Measurements from ENCODE around the gene SLC9A4. TPM values are rescaled to one million over a fixed set of nuclear protein-coding genes. Genes with fewer than 3 reads are reported as not detected.
A peak's percentile ranks its signal among the peaks of the same experiment; 100 is the strongest.

The SLC9A4 gene
- total and polyA plus RNA-seq, 2 of the 4 experiments (the other 2 are of a cell fraction), result not detected

DNA sequence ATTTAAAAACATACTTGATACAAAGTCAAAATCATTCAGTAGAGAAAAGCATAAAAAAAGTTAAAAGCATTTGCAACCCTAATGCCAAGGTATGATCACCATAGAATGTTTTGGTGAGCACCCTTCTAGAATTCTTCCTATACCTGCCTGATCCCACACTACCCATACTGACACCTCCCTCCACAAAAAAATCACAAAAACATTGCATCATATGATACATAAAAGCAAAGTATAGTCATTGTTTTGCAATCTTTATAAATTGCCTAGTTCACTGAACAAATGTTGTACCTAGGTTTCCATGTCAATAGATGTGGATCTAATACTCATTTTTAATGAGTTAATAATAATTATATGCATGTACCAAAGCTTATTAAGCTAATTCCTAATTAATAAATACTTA, 54.1 kb downstream of the SLC9A4 start:
- dilution Hi-C loops (cut with HindIII; ENCODE audit: low sequenced_read_pairs, unreplicated experiment) (no loop called here), intact Hi-C loops (cut with micrococcal nuclease) (no loop called here), in situ Hi-C loops (cut with MboI; ENCODE audit: low sequenced_read_pairs) (no loop called here)
- H2AK5ac ChIP-seq (ENCODE audit: low read depth, low read length), result no peak overlapping the region
- H4K91ac ChIP-seq (ENCODE audit: insufficient read depth, low read depth, low read length), result no peak overlapping the region
- no peak overlapping the region for H2BK5ac ChIP-seq (ENCODE audit: low read depth, low read length, poor library complexity, severe bottlenecking)
- no peak overlapping the region for H3K27ac ChIP-seq (ENCODE audit: insufficient read depth, low read length)
- ATAC-seq (ENCODE audit: low read depth) (no peak), DNase-seq (no peak)
- no peaks in the 10 kb centered on the region for H3K4me1 ChIP-seq (ENCODE audit: control insufficient read depth, insufficient read depth, low read length)
- H3K4me3 ChIP-seq (ENCODE audit: insufficient read depth, low read depth, low read length), result no peak overlapping the region
- no peaks in the 10 kb centered on the region for H3K79me1 ChIP-seq (ENCODE audit: low read depth in 1 of 2, low read length in 2 of 2)
- no peaks in the 10 kb centered on the region for H3K9me1 ChIP-seq (ENCODE audit: insufficient read depth, low read length)
- H3K36me3 ChIP-seq (ENCODE audit: control insufficient read depth, insufficient read depth, low read length), result no peaks in the 10 kb centered on the region
- no peak overlapping the region for H2AK9ac ChIP-seq (replicated peaks; ENCODE audit: low read depth, low read length, poor library complexity)
- no peak overlapping the region for H3K56ac ChIP-seq (ENCODE audit: extremely low read depth, insufficient read depth, low read length)
- H3K14ac ChIP-seq (replicated peaks; ENCODE audit: low read depth, low read length), result no peak overlapping the region
- TF ChIP-seq CHD1 (IDR thresholded peaks at IDR 0.05; ENCODE audit: low read depth, low read length), result no peak
- TF ChIP-seq CEBPB (IDR thresholded peaks at IDR 0.05; ENCODE audit: low read depth, low read length), result peak; percentile 42
- H3K9ac ChIP-seq (ENCODE audit: low read depth, low read length), result no peak overlapping the region
- H3K4ac ChIP-seq (ENCODE audit: low read depth, low read length), result no peak overlapping the region
- H2BK120ac ChIP-seq (ENCODE audit: low read depth, low read length), result no peak overlapping the region
- H4K20me1 ChIP-seq (ENCODE audit: insufficient read depth, low read length), result no peaks in the 10 kb centered on the region
- H3K27me3 ChIP-seq (ENCODE audit: control insufficient read depth, insufficient read depth, low read length), result peaks cover 8% of the 10 kb centered on the region
- POLR2A ChIA-PET (ENCODE audit: unreplicated experiment), result no interaction called here
- H3K23ac ChIP-seq (ENCODE audit: low read depth, low read length), result no peak overlapping the region
- no peaks in the 10 kb centered on the region for H3K9me3 ChIP-seq (ENCODE audit: control insufficient read depth, insufficient read depth, low read length)
- no peak overlapping the region for H4K5ac ChIP-seq (ENCODE audit: low read depth, low read length)
- H2AFZ ChIP-seq (replicated peaks; ENCODE audit: low read length, poor library complexity), result no peak overlapping the region
- H4K8ac ChIP-seq (ENCODE audit: low read depth in 2 of 2, low read length in 2 of 2), result no peak overlapping the region
- CTCF ChIA-PET, result no interaction called here
- H2BK20ac ChIP-seq (ENCODE audit: low read depth, low read length), result no peak overlapping the region
- no TSS peak for BruUV-seq (replicated peaks)
- no peak overlapping the region for H2BK15ac ChIP-seq (ENCODE audit: low read depth, low read length)
- H3K18ac ChIP-seq (ENCODE audit: low read depth, low read length), result no peak overlapping the region
- no peak overlapping the region for H3K4me2 ChIP-seq (ENCODE audit: low read depth, low read length)
